Measurements from ENCODE around the gene OSBP2.

OSBP2 gene

DNA sequence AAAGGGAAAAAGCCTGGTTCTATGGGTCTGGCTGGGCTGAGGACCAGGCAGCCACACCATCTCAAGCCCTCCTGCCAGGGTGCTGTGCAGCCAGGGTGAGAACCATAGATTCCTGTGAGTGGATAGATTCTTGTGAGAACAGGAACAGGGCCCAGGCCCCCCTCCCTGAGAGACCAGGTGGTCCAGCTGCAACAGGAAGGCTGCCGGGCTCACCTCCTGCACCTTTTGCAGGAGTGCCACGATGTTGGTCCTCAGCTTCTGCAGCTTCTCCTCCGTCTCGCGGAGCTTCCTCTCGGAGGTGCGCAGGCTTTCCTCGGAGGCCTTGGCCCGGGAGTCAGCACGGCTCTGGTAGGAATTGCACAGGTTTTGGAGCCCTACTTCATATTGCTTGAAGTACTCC, 233.1 kb downstream of the OSBP2 start:
- DNase-seq (ENCODE audit: low read depth): no peak
- TF ChIP-seq, protein P1, sequence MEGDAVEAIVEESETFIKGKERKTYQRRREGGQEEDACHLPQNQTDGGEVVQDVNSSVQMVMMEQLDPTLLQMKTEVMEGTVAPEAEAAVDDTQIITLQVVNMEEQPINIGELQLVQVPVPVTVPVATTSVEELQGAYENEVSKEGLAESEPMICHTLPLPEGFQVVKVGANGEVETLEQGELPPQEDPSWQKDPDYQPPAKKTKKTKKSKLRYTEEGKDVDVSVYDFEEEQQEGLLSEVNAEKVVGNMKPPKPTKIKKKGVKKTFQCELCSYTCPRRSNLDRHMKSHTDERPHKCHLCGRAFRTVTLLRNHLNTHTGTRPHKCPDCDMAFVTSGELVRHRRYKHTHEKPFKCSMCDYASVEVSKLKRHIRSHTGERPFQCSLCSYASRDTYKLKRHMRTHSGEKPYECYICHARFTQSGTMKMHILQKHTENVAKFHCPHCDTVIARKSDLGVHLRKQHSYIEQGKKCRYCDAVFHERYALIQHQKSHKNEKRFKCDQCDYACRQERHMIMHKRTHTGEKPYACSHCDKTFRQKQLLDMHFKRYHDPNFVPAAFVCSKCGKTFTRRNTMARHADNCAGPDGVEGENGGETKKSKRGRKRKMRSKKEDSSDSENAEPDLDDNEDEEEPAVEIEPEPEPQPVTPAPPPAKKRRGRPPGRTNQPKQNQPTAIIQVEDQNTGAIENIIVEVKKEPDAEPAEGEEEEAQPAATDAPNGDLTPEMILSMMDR (IDR thresholded peaks at IDR 0.05; ENCODE audit: control insufficient read depth, extremely low read depth, insufficient read depth): no peak
- no peak overlapping the region for H3K4me3 ChIP-seq (ENCODE audit: low read depth, low read length)

DNA sequence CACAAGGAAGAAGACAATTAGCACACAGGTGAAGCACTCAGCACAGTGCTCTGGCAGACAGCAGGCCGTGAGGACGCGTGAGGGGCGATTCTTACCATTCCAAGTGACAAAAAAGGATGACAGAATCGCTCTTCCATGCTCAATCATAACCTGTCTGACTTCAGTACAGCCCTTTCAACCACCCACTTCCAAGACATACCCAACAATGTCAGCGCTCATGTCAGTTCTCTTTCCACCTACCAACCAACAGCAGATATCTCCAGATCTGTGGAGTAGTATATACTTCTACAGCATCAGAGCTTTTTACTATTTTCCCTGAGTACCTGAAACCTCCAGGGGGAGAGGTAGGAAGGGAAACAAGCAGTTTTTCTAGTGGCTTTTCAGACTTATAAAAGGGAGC, 233.7 kb downstream of the OSBP2 start:
- TF ChIP-seq, protein P1 (IDR thresholded peaks at IDR 0.05; ENCODE audit: control insufficient read depth, extremely low read depth, insufficient read depth): no peak
- DNase-seq (ENCODE audit: low read depth): no peak
- no peak overlapping the region for H3K4me3 ChIP-seq (ENCODE audit: low read depth, low read length)

DNA sequence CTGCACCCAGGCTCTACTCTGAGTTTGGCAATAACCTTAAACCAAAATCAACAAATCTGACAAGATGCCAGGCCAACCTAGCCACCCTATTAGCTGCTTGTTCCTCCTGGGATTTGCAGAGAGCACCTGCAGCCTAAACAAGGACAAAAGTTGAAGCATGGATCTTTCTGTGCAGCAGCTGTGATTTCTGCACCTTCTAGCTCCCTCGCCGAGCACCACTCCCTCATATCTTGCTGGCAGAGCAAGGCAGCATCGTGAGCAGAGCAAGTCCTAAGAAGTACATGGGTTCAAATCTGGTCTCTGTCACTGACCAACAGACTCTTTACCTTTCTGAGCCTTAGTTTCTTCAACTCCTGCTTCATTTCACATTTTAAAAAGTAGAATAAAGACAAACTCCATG, 235.6 kb downstream of the OSBP2 start:
- no peak for DNase-seq (ENCODE audit: low read depth)
- H3K4me3 ChIP-seq (ENCODE audit: low read depth, low read length): no peak overlapping the region
- TF ChIP-seq, protein P1 (IDR thresholded peaks at IDR 0.05; ENCODE audit: control insufficient read depth, extremely low read depth, insufficient read depth): no peak

DNA sequence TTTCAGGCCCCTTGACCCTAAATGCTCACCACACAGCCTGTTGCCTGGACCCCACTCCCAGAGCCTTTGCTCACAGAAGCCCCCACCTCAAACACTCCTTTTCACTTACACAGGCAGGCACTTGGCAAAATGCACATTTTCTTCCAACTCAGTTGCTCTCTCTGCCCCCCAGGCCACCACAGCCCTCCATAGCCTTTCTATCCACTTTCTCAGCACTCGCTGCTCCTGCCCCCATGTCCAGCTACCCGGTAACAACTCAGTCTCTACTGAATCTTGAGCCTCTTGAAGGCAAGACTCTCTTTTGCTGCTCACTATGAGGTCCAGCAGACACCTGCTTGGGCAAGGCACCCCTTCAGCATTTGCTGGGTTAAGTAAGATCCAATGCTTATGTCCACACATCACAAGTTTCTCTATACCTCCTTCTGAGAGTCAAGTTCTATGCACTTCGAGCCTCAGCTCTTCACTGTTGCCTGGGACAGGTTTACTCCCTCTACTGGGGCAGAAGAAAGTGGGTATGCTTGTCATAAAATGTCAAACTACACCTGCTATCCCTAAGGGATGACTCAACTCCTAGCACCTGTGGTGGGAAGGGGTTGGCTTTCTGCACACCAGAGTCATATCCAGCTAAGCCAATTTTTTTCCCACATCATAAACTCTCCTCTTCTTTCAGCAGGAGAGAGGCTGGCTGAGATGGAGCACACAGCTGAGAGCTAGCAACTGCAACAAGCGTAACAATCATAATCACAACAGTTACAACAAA, 237.0 kb downstream of the OSBP2 start:
- no peak for DNase-seq (ENCODE audit: low read depth)
- H3K4me3 ChIP-seq (ENCODE audit: low read depth, low read length): no peak overlapping the region
- TF ChIP-seq, protein P1 (IDR thresholded peaks at IDR 0.05; ENCODE audit: control insufficient read depth, extremely low read depth, insufficient read depth): no peak

DNA sequence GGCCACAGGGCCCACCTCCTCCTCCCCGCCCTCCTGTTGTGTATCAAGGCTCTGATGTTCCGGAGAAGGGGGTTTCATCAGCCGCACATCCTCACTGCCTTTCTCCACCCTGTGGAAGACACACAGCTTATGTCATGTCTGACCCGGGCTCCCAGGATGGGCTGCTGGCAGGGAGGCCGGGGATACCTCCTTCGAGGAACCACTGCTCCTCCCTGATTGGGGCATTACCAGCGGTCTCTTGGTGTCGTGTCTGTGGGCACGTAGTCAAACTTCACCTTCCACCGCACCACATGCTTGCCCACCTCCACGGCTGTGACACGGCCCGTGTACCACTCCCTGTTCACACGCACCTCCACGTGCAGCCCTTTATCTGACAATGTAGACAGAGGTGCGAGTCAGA, 238.0 kb downstream of the OSBP2 start:
- DNase-seq (ENCODE audit: low read depth): no peak
- TF ChIP-seq, protein P1 (IDR thresholded peaks at IDR 0.05; ENCODE audit: control insufficient read depth, extremely low read depth, insufficient read depth): no peak
- H3K4me3 ChIP-seq (ENCODE audit: low read depth, low read length): no peak overlapping the region

DNA sequence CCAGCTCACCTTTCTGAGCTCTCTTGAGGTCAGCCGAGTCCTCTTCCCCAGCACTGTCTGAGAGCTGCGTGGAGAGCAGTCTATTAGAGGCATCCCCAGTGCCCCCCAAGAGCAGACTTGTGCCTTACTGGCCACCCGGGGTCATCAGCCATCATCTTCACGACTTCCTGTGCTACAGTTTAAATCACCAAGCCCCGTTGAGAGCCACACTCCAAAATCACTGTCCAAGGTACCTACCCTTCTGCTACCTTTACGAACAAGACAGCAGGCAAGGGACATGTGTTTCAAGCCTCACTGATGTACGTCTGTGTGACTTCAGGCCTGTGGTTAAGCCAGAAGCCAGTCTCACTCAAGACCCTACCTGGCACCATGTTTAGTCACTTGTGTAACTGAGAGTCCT, 238.8 kb downstream of the OSBP2 start:
- TF ChIP-seq, protein P1 (IDR thresholded peaks at IDR 0.05; ENCODE audit: control insufficient read depth, extremely low read depth, insufficient read depth): no peak
- DNase-seq (ENCODE audit: low read depth): no peak
- no peak overlapping the region for H3K4me3 ChIP-seq (ENCODE audit: low read depth, low read length)

DNA sequence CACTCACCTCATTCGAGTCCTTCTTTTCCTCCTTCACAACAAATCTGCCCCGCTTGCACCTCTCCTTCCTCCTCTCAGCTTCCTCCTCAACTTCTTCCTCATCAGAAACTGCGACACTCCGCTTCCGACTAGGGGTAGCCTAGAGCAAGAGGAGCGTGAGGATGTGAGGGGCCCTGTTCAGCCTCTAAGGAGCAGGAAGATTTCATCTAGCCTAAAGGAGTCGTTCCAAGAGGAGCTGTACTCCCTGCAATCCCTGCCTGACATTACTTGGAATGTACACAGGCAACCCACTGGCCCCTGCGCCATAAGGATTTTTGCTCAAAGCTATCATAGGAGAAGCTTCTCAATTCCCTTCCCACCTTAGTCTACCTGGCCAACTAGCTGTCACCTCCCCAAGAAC, 239.4 kb downstream of the OSBP2 start:
- TF ChIP-seq, protein P1 (IDR thresholded peaks at IDR 0.05; ENCODE audit: control insufficient read depth, extremely low read depth, insufficient read depth): no peak
- no peak for DNase-seq (ENCODE audit: low read depth)
- H3K4me3 ChIP-seq (ENCODE audit: low read depth, low read length): no peak overlapping the region
